ENCODE measurements around the gene ADAMTS15. TPM values are rescaled to one million over a fixed set of nuclear protein-coding genes. Genes with fewer than 3 reads are reported as not detected.
A peak's percentile ranks its signal among the peaks of the same experiment; 100 is the strongest.

The ADAMTS15 gene
- total RNA-seq, 2 experiments from 2014 or later, result not detected

DNA sequence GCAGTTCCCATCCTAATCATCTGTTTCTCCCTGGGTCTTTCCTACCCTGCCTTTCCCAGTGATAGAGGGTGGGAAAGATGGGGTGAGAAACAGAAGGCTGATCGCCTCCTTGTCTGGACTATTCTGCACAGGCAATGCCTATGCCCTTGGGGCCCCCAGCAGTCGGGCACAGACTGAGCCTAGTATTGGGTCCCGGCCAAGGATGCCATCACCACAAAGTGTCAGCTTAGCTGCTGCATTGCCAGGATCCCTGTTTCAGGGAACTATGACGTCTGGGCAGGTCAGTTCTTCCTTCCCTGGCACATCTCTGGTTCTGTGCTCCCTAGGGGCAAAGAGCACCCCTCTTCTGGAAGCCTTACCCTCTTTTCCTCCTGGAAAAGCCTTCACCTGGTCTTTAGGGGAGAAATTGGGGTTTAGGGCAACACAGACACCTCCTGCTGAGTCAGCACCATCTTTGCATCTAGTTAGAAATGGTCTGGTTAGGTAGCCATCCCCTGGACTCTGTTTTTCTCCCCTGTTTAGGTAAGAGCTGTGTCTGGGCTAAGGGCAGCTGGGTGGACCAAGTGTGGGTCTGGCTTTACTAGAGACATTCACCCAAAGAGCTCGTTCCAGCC lies 22.1 kb upstream of the ADAMTS15 start:
- Mint-ChIP-seq H3K27ac (no peak overlapping the region), H3K36me3 (ENCODE audit: low read depth) (no peaks in the 10 kb centered on the region), H3K9me3 (no peaks in the 10 kb centered on the region), H3K4me1 (ENCODE audit: low read depth) (peaks cover 7% of the 10 kb centered on the region), H3K4me3 (no peak overlapping the region), H3K27me3 (peaks cover 47% of the 10 kb centered on the region)
- ChIA-PET CTCF (interaction anchor here (1.0 to 3.0 kb wide), 3 partner anchors 213 to 436 kb away, joined by 3 to 18 read pairs (median 3); no protein-coding TSS in a partner anchor), POLR2A (no interaction called here)
- ATAC-seq, result no peak
- DNase-seq, result no peak
- intact Hi-C loops (cut with micrococcal nuclease), result no loop called here
- TF ChIP-seq, protein P1, sequence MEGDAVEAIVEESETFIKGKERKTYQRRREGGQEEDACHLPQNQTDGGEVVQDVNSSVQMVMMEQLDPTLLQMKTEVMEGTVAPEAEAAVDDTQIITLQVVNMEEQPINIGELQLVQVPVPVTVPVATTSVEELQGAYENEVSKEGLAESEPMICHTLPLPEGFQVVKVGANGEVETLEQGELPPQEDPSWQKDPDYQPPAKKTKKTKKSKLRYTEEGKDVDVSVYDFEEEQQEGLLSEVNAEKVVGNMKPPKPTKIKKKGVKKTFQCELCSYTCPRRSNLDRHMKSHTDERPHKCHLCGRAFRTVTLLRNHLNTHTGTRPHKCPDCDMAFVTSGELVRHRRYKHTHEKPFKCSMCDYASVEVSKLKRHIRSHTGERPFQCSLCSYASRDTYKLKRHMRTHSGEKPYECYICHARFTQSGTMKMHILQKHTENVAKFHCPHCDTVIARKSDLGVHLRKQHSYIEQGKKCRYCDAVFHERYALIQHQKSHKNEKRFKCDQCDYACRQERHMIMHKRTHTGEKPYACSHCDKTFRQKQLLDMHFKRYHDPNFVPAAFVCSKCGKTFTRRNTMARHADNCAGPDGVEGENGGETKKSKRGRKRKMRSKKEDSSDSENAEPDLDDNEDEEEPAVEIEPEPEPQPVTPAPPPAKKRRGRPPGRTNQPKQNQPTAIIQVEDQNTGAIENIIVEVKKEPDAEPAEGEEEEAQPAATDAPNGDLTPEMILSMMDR (IDR thresholded peaks at IDR 0.05), result no peak

DNA sequence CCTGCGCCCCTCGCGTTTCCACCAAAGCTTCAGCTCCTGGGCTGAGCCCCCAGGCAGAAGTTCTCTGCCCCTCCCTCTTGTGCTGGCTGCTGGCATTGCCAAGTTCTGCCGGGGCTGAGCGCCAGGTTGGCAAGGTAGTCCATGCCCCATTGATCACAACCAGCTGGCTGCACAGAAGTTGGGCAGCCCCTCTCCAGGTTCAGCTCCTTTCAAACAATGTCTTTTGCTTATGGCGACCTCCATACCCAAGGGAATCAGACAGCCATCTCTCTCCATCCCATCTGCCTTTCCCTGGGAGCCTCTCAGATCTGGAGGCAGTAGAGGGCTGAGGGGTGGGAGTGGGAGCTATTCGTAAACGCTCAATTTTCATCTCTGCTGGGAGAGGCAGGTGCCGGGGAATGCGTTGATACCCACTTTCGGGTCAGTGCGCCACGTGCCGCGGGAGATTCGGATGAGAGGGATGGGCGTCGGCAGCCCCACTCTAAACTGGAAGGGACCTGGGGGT lies 21.6 kb upstream of the ADAMTS15 start:
- CTCF ChIA-PET, result interaction anchor here (1.0 to 3.0 kb wide), 3 partner anchors 214 to 436 kb away, joined by 3 to 18 read pairs (median 3); no protein-coding TSS in a partner anchor
- H3K27me3 Mint-ChIP-seq, result peaks cover 45% of the 10 kb centered on the region
- H3K9me3 Mint-ChIP-seq, result no peaks in the 10 kb centered on the region
- no peak for ATAC-seq
- intact Hi-C loops (cut with micrococcal nuclease), result no loop called here
- H3K4me3 Mint-ChIP-seq, result no peak overlapping the region
- POLR2A ChIA-PET, result no interaction called here
- TF ChIP-seq, protein P1 (IDR thresholded peaks at IDR 0.05), result no peak
- H3K36me3 Mint-ChIP-seq (ENCODE audit: low read depth), result no peaks in the 10 kb centered on the region
- no peak for DNase-seq
- H3K4me1 Mint-ChIP-seq (ENCODE audit: low read depth), result peaks cover 7% of the 10 kb centered on the region
- H3K27ac Mint-ChIP-seq, result no peak overlapping the region

DNA sequence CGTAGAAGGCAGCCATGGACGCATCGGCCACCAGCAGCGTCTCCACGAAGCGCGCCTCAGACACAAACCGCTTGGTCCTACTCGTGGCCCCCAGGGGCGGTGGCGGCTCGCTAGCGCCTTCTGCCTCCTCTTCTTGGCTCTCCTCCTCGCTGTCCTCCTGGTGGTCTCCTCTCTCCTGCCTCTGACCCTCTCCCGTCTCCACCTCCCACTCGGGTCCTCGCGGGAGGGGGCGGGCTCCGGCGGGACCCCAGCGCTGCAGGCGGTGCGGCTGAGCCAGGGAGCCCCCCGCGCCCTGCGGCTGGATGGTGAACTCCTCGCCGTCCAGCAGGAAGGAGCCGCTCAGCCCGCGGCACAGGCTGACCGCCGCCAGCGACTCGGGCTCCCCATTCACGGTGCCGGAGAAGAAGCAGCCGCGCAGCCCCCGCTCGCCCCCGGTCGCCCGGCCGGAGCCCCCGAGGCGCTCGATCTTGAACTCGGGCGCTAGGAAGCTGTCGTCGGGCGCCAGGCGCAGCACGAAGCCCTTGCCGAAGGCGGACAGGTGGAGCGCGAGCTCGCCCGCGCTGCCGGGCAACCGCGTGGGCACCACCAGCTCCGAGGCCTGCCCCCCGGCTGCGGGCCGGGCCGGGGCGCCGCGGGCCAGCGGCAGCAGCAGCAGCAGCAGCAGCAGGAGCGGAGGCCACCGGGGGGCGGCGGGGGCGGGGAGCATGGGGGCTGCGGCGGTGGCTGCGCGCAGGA lies 20.7 kb upstream of the ADAMTS15 start:
- no peaks in the 10 kb centered on the region for H3K9me3 Mint-ChIP-seq

DNA sequence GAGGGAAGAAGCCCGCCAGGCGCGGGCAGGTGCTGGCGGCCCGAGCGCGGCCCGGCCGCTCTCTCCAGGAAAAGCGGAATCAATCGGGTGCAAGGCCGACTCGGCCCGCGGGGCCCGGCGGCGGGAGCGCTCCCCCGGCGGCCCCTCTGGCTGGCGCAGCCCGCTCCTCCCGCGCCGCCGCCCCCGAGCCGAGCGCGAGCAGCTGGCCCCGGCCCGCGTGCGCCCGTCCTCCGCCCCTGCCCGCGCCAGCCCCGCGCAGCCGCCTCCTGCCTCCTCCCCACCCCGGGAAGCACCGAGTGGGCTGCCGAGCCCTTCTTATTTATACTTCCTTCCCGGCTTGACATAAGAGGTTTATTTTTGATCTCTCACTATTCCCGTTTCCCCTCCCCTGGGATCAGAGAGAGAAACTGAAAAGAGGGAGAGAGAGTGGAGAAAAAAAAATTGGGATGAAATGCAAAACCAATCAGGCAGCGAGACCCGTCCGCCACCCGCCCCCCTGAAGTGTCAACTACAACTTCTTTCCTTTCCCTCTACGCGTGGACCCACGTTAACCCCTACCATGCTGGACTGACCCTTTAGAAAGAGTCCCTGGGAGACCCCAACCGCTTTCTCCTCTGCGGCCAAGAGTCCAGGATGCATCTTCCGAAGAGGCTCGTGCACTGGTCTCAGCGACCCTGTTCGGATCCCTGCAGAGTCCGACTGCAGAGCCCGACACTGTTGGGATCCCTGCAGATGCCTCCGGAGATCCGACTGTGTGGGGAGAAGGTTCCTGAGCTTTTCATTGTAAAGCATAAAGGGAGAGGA lies 19.9 kb upstream of the ADAMTS15 start, which contains the start of gene ADAMTS8:
ADAMTS8 (minus strand) TSS at position 294 of the 804 bp plus-strand sequence. CDS start 323 bp downstream, outside the sequence.
- H3K27ac Mint-ChIP-seq, result no peak within 1 kb of the TSS
- peaks cover 45% of the 10 kb centered on the region for H3K27me3 Mint-ChIP-seq
- no peaks in the 10 kb centered on the region for H3K9me3 Mint-ChIP-seq
- H3K4me3 Mint-ChIP-seq, result peak within 1 kb of the TSS; percentile 38
- DNase-seq, result no peak
- ChIA-PET POLR2A (interaction anchor here (0.7 kb wide), 1 partner anchor 23 kb away, joined by 3 read pairs; no protein-coding TSS in a partner anchor), CTCF (interaction anchor here (10.6 kb wide), 1 partner anchor 431 kb away, joined by 279 read pairs; no protein-coding TSS in a partner anchor)
- H3K4me1 Mint-ChIP-seq (ENCODE audit: low read depth), result peaks cover 7% of the 10 kb centered on the region
- TF ChIP-seq, protein P1 (IDR thresholded peaks at IDR 0.05), result no peak
- peak; percentile 24 for ATAC-seq
- intact Hi-C loops (cut with micrococcal nuclease), result no loop called here
- H3K36me3 Mint-ChIP-seq (ENCODE audit: low read depth), result no peaks in the 10 kb centered on the region

More for the DNA sequence above, 20.7 kb upstream of the ADAMTS15 start:
- H3K36me3 Mint-ChIP-seq (ENCODE audit: low read depth), result no peaks in the 10 kb centered on the region
- H3K27me3 Mint-ChIP-seq, result peaks cover 45% of the 10 kb centered on the region
- CTCF ChIA-PET, result no interaction called here
- intact Hi-C loops (cut with micrococcal nuclease), result no loop called here
- no peak overlapping the region for H3K27ac Mint-ChIP-seq
- peak; percentile 34 for ATAC-seq
- H3K4me1 Mint-ChIP-seq (ENCODE audit: low read depth), result peaks cover 7% of the 10 kb centered on the region
- DNase-seq, result peak; percentile 12
- H3K4me3 Mint-ChIP-seq, result no peak overlapping the region
- POLR2A ChIA-PET, result no interaction called here
- TF ChIP-seq, protein P1 (IDR thresholded peaks at IDR 0.05), result no peak
